Tibial artery (tissue), 4 donors: ENCODE results near the gene RNF186.

ENCODE experiments used
- DNase-seq, 2 donors: peaks; one replicate each; pipeline ENCODE4 v3.0.0-alpha.2; 2019
- H3K27ac ChIP-seq, 2 donors: fragments of 200-600 bp; sonication (generic) in 1 of 2; 1 replicate in 1 of 2; 2 replicates in 1 of 2; pipeline ENCODE4 v1.5.1; 2018 to 2019; ENCODE audit warnings: mild to moderate bottlenecking in 1 of 2
- H3K27me3 ChIP-seq, 2 donors: fragments of 200-600 bp; sonication (generic) in 1 of 2; one replicate each; pipeline versions ENCODE4 v1.5.1 to v1.6.0; 2016 to 2019
- H3K36me3 ChIP-seq, 3 donors: fragments of 200-600 bp; sonication (generic) in 2 of 3; one replicate each; pipeline ENCODE4 v1.5.1; 2016 to 2019; ENCODE audit warnings: mild to moderate bottlenecking in 2 of 3
- H3K4me1 ChIP-seq, 4 donors: fragments of 200-600 bp; sonication (generic) in 2 of 4; 1 replicate in 3 of 4; 2 replicates in 1 of 4; pipeline ENCODE4 v1.5.1; 2016 to 2019
- H3K4me3 ChIP-seq, 2 donors: fragments of 200-600 bp; sonication (generic) in 1 of 2; 1 replicate in 1 of 2; 2 replicates in 1 of 2; pipeline ENCODE4 v1.5.1; 2018 to 2019; ENCODE audit warnings: mild to moderate bottlenecking in 2 of 2
- H3K9me3 ChIP-seq, 3 donors: fragments of 200-600 bp; sonication (generic) in 1 of 3; one replicate each; pipeline ENCODE4 v1.5.1; 2016 to 2019
- CTCF ChIP-seq, 2 experiments: fragments of 200-600 bp in 1 of 2; fragments of 450-650 bp in 1 of 2; IDR thresholded peaks; one replicate each; pipeline ENCODE4 v1.5.1; 2017 to 2019; ENCODE audit warnings: antibody characterized with exemption in 2 of 2, mild to moderate bottlenecking in 1 of 2, moderate library complexity in 1 of 2
- intact Hi-C: fragments of 100-400 bp; cut with DNase I; formaldehyde crosslinking; loops from one replicate; pipeline ENCODE4 v1.15.0; 2023; ENCODE audit warnings: low total_unique reads

RNF186 gene

GRCh38 chr1:19786988-19787423, 28.1 kb downstream of the RNF186 start:
- Histone ChIP-seq H3K27ac (no peak overlapping the region), H3K9me3 (no peaks in the 10 kb centered on the region), H3K27me3 (no peaks in the 10 kb centered on the region), H3K36me3 (peaks cover 28 to 64% (median 30%) of the 10 kb centered on the region in 3 donors), H3K4me3 (no peak overlapping the region), H3K4me1 (no peaks in the 10 kb centered on the region)
- intact Hi-C loops: no loop called here
- DNase-seq: no peak
- no peak for TF ChIP-seq CTCF (IDR thresholded peaks at IDR 0.05)

- Histone ChIP-seq H3K4me1 (no peaks in the 10 kb centered on the region), H3K36me3 (peaks cover 30 to 60% (median 31%) of the 10 kb centered on the region in 3 donors), H3K27me3 (no peaks in the 10 kb centered on the region), H3K9me3 (no peaks in the 10 kb centered on the region), H3K4me3 (no peak overlapping the region), H3K27ac (no peak overlapping the region)
- DNase-seq: no peak
- no peak for TF ChIP-seq CTCF (IDR thresholded peaks at IDR 0.05)
- intact Hi-C loops: no loop called here
Measured at GRCh38 chr1:19785660-19786059, 29.4 kb downstream of the RNF186 start.

GRCh38 chr1:19780267-19780877, 34.7 kb downstream of the RNF186 start:
- H3K27me3 ChIP-seq: no peaks in the 10 kb centered on the region
- no peak for TF ChIP-seq CTCF (IDR thresholded peaks at IDR 0.05)
- intact Hi-C loops: no loop called here
- H3K4me1 ChIP-seq: no peaks in the 10 kb centered on the region
- H3K9me3 ChIP-seq: no peaks in the 10 kb centered on the region
- H3K4me3 ChIP-seq: no peak overlapping the region
- H3K27ac ChIP-seq: no peak overlapping the region
- no peak for DNase-seq
- peaks cover 44 to 72% (median 58%) of the 10 kb centered on the region in 3 donors for H3K36me3 ChIP-seq

GRCh38 chr1:19776933-19777332, 38.1 kb downstream of the RNF186 start:
- intact Hi-C loops: no loop called here
- Histone ChIP-seq H3K4me1 (no peaks in the 10 kb centered on the region), H3K9me3 (no peaks in the 10 kb centered on the region), H3K4me3 (no peak overlapping the region), H3K27me3 (no peaks in the 10 kb centered on the region), H3K27ac (no peak overlapping the region), H3K36me3 (peaks cover 40 to 84% (median 61%) of the 10 kb centered on the region in 3 donors)
- no peak for TF ChIP-seq CTCF (IDR thresholded peaks at IDR 0.05)
- DNase-seq: no peak

GRCh38 chr1:19776287-19776686, 38.8 kb downstream of the RNF186 start:
- DNase-seq: no peak
- H3K27me3 ChIP-seq: no peaks in the 10 kb centered on the region

More at GRCh38 chr1:19776287-19776686, 38.8 kb downstream of the RNF186 start:
- no peak for TF ChIP-seq CTCF (IDR thresholded peaks at IDR 0.05)
- peaks cover 42 to 89% (median 68%) of the 10 kb centered on the region in 3 donors for H3K36me3 ChIP-seq
- intact Hi-C loops: no loop called here
- H3K4me3 ChIP-seq: no peak overlapping the region
- H3K9me3 ChIP-seq: no peaks in the 10 kb centered on the region
- no peaks in the 10 kb centered on the region for H3K4me1 ChIP-seq
- H3K27ac ChIP-seq: no peak overlapping the region
